ENCODE measurements around the gene GSPT1. TPM values are rescaled to one million over a fixed set of nuclear protein-coding genes. Genes with fewer than 3 reads are reported as not detected.

GSPT1 gene
- total and polyA plus RNA-seq, 9 of the 15 experiments (the other 6 are each of a cell fraction or from before 2014, with no cell fraction given): 63.8 to 269 (median 148) TPM

GRCh38 chr16:11949527-11949926 lies 33.8 kb upstream of the GSPT1 start (continued):
- TF ChIP-seq ZNF609 (CRISPR knock-in tag; IDR thresholded peaks at IDR 0.05; ENCODE audit: borderline replicate concordance) (no peak), STAG1 (CRISPR knock-in tag; IDR thresholded peaks at IDR 0.05; ENCODE audit: borderline replicate concordance) (peak; percentile 28; the same call in 1 of the 2 replicates), GTF2A2 (tag; IDR thresholded peaks at IDR 0.05) (no peak), NFE2 (IDR thresholded peaks at IDR 0.05; ENCODE audit: low read depth) (no peak), PCBP2 (IDR thresholded peaks at IDR 0.05; ENCODE audit: low read depth, low read length, poor library complexity, severe bottlenecking) (no peak), CEBPB (tag; IDR thresholded peaks at IDR 0.05) (no peak), SMC3 (conservative IDR thresholded peaks at IDR 0.05; ENCODE audit: insufficient read depth, low read depth, low read length) (peak; percentile 77), ZNF384 (IDR thresholded peaks at IDR 0.05; ENCODE audit: low read depth, low read length) (no peak), HIVEP1 (CRISPR knock-in tag; IDR thresholded peaks at IDR 0.05) (no peak), KLF10 (CRISPR knock-in tag; IDR thresholded peaks at IDR 0.05) (no peak), RCOR1 (IDR thresholded peaks at IDR 0.05; ENCODE audit: borderline replicate concordance in 1 of 2, low read depth in 2 of 2, low read length in 2 of 2) (peak in 1 of 2 experiments; percentile 20; a peak in 1 of 4 replicates), MAZ (CRISPR knock-in tag; conservative IDR thresholded peaks at IDR 0.05 in 1 of 2, IDR thresholded peaks at IDR 0.05 in 1 of 2) (peak in 1 of 2 experiments; percentile 35; a peak in 1 of 4 replicates), ELF4 (CRISPR knock-in tag; IDR thresholded peaks at IDR 0.05) (no peak)
- TF ChIP-seq, protein P1, sequence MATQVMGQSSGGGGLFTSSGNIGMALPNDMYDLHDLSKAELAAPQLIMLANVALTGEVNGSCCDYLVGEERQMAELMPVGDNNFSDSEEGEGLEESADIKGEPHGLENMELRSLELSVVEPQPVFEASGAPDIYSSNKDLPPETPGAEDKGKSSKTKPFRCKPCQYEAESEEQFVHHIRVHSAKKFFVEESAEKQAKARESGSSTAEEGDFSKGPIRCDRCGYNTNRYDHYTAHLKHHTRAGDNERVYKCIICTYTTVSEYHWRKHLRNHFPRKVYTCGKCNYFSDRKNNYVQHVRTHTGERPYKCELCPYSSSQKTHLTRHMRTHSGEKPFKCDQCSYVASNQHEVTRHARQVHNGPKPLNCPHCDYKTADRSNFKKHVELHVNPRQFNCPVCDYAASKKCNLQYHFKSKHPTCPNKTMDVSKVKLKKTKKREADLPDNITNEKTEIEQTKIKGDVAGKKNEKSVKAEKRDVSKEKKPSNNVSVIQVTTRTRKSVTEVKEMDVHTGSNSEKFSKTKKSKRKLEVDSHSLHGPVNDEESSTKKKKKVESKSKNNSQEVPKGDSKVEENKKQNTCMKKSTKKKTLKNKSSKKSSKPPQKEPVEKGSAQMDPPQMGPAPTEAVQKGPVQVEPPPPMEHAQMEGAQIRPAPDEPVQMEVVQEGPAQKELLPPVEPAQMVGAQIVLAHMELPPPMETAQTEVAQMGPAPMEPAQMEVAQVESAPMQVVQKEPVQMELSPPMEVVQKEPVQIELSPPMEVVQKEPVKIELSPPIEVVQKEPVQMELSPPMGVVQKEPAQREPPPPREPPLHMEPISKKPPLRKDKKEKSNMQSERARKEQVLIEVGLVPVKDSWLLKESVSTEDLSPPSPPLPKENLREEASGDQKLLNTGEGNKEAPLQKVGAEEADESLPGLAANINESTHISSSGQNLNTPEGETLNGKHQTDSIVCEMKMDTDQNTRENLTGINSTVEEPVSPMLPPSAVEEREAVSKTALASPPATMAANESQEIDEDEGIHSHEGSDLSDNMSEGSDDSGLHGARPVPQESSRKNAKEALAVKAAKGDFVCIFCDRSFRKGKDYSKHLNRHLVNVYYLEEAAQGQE (IDR thresholded peaks at IDR 0.05; ENCODE audit: borderline replicate concordance): peak; percentile 88
- TF ChIP-seq, protein P1 (CRISPR knock-in tag; IDR thresholded peaks at IDR 0.05; ENCODE audit: low read depth): no peak

Data from K562 (cell line).